ENCODE data around the gene MACROH2A1.

MACROH2A1 gene

GRCh38 chr5:135398855-135399793, at the start of gene MACROH2A1:
MACROH2A1 (minus strand) TSS chr5:135399231; CDS start chr5:135389093, 10,138 bp downstream.
- peak; percentile 95 for DNase-seq

- DNase-seq: no peak
Measured at GRCh38 chr5:135448071-135448739, 49.2 kb upstream of the MACROH2A1 start.

GRCh38 chr5:135447298-135447929, 48.4 kb upstream of the MACROH2A1 start, which contains the start of gene DCANP1:
DCANP1 (minus strand) TSS chr5:135447348; CDS start chr5:135447108, 240 bp downstream.
- DNase-seq: no peak

- no peak for DNase-seq
Measured at GRCh38 chr5:135446615-135447014, 47.6 kb upstream of the MACROH2A1 start.

- DNase-seq: no peak
Measured at GRCh38 chr5:135446206-135446605, 47.2 kb upstream of the MACROH2A1 start.

GRCh38 chr5:135445306-135445985, 46.4 kb upstream of the MACROH2A1 start:
- DNase-seq: no peak

- DNase-seq: no peak
Measured at GRCh38 chr5:135444881-135445280, 45.9 kb upstream of the MACROH2A1 start.

- DNase-seq: peak; percentile 45
Measured at GRCh38 chr5:135444360-135444759, 45.3 kb upstream of the MACROH2A1 start.

- DNase-seq: no peak
Measured at GRCh38 chr5:135443161-135443960, 44.3 kb upstream of the MACROH2A1 start.

GRCh38 chr5:135442431-135443160, 43.6 kb upstream of the MACROH2A1 start:
- DNase-seq: no peak

GRCh38 chr5:135441919-135442318, 42.9 kb upstream of the MACROH2A1 start:
- DNase-seq: no peak

- no peak for DNase-seq
Measured at GRCh38 chr5:135441350-135441831, 42.4 kb upstream of the MACROH2A1 start.

GRCh38 chr5:135440916-135441315, 41.9 kb upstream of the MACROH2A1 start:
- no peak for DNase-seq

GRCh38 chr5:135439231-135440205, 40.5 kb upstream of the MACROH2A1 start:
- no peak for DNase-seq

- no peak for DNase-seq
Measured at GRCh38 chr5:135438636-135439221, 39.7 kb upstream of the MACROH2A1 start.

GRCh38 chr5:135437796-135438560, 38.9 kb upstream of the MACROH2A1 start:
- peak; percentile 67 for DNase-seq

GRCh38 chr5:135437422-135437795, 38.4 kb upstream of the MACROH2A1 start:
- peak; percentile 85 for DNase-seq

- no peak for DNase-seq
Measured at GRCh38 chr5:135436951-135437418, 38.0 kb upstream of the MACROH2A1 start.
